ENCODE data around the gene ZNF407. TPM values are rescaled to one million over a fixed set of nuclear protein-coding genes. Genes with fewer than 3 reads are reported as not detected.

ZNF407 gene
- polyA plus RNA-seq, 3 donors from 2014 or later: 1.5 to 4.7 (median 1.5) TPM

DNA sequence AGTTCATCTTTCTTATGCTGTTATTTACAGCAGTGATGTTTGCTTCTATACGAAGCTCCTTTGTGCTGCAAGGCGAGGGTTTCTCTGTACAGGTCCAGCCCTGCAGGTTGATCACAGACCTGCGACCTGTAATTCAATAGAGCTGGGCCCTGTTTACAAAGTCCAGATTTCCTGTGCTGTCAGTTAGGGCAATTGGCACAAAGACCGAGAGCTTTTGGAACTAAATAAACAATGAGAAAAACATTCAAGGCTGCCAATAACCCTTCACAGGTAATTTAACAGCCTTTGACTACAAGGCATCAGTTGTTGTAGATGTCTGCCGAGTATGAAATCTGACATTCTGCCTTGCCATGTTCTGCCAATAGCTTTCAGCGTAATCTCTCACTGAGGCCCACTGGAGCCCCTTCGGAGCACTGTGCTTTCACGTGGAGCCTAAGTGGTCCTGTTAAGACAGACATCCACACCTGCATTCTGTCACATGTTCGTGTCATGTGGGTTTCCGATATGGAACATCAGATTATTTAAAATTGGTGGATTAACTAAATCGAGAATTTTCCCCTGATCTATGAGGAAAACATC lies 378.8 kb downstream of the ZNF407 start:
- no peak overlapping the region for H3K27ac Mint-ChIP-seq
- no peak for DNase-seq
- H3K27me3 Mint-ChIP-seq (ENCODE audit: low read depth in 3 of 3): peaks cover 0 to 4% (median 0%) of the 10 kb centered on the region in 3 donors
- no peak overlapping the region for H3K4me3 Mint-ChIP-seq
- peaks cover 0 to 2% (median 0%) of the 10 kb centered on the region in 6 donors for H3K9me3 Mint-ChIP-seq
- H3K4me1 Mint-ChIP-seq: peaks cover 5 to 10% of the 10 kb centered on the region in 2 donors
- H3K36me3 Mint-ChIP-seq: peaks cover 0 to 11% (median 10%) of the 10 kb centered on the region in 3 donors

DNA sequence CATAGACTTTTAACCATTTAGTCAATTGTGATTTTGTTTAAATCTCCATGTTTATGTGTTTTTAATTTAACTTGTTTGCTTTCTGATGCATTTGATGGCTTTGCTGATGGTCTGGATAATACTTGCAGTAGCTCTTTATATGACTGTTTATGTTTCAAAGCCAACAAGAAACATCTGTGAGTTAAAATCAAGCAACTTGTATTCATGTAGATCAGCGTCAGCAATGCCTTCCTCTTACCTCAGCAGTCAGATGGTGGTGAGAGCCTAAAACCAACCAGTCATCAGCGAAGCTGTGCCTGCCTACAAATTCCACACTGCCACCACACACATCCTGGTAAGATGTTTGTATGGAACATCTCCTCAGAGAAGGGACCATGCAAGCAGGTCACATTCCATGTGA lies 379.4 kb downstream of the ZNF407 start:
- H3K27me3 Mint-ChIP-seq (ENCODE audit: low read depth in 3 of 3): peaks cover 0 to 4% (median 0%) of the 10 kb centered on the region in 3 donors
- H3K4me3 Mint-ChIP-seq: no peak overlapping the region
- DNase-seq: no peak
- no peak overlapping the region for H3K27ac Mint-ChIP-seq
- peaks cover 5 to 10% of the 10 kb centered on the region in 2 donors for H3K4me1 Mint-ChIP-seq
- peaks cover 0 to 12% (median 10%) of the 10 kb centered on the region in 3 donors for H3K36me3 Mint-ChIP-seq
- H3K9me3 Mint-ChIP-seq: peaks cover 0 to 2% (median 0%) of the 10 kb centered on the region in 6 donors

DNA sequence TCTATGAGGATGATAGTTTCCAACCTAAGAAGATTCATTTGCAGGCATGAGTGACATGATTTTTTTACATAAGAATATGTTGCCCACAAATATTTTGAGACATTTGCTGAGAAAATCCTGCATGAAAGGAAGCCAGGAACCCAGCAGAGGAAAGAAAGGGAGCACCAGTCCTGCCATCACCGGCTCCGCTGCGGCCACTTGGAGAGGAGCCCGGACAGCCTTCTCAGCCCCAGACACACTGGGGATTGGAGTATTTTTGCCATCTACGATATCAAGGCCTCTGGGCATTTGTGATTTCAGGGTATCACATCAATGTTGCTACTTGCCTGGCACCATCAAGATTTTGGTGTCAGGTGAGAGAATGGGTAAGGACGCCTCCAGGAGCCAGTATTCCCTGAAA lies 383.0 kb downstream of the ZNF407 start:
- Mint-ChIP-seq H3K4me3 (no peak overlapping the region), H3K27ac (no peak overlapping the region), H3K27me3 (ENCODE audit: low read depth in 3 of 3) (peaks cover 0 to 3% (median 0%) of the 10 kb centered on the region in 3 donors), H3K4me1 (peaks cover 0 to 6% of the 10 kb centered on the region in 2 donors), H3K9me3 (no peaks in the 10 kb centered on the region), H3K36me3 (peaks cover 0 to 12% (median 10%) of the 10 kb centered on the region in 3 donors)
- DNase-seq: no peak

GRCh38 chr18:74981476-74981875 lies 383.8 kb downstream of the ZNF407 start:
- Mint-ChIP-seq H3K4me1 (peaks cover 0 to 9% of the 10 kb centered on the region in 2 donors), H3K9me3 (no peaks in the 10 kb centered on the region), H3K4me3 (no peak overlapping the region), H3K36me3 (peaks cover 0 to 12% (median 10%) of the 10 kb centered on the region in 3 donors), H3K27ac (peak overlapping the region in 2 of 6 donors; percentile 32 to 81), H3K27me3 (ENCODE audit: low read depth in 3 of 3) (peaks cover 0 to 3% (median 0%) of the 10 kb centered on the region in 3 donors)
- DNase-seq: no peak

GRCh38 chr18:74982946-74983635 lies 385.4 kb downstream of the ZNF407 start:
- Mint-ChIP-seq H3K4me1 (peaks cover 0 to 9% of the 10 kb centered on the region in 2 donors), H3K27me3 (ENCODE audit: low read depth in 3 of 3) (peaks cover 0 to 3% (median 0%) of the 10 kb centered on the region in 3 donors), H3K9me3 (no peaks in the 10 kb centered on the region), H3K36me3 (peaks cover 3 to 12% (median 8%) of the 10 kb centered on the region in 3 donors), H3K4me3 (no peak overlapping the region), H3K27ac (no peak overlapping the region)
- no peak for DNase-seq

GRCh38 chr18:74989134-74989533 lies 391.5 kb downstream of the ZNF407 start:
- no peak for DNase-seq
- H3K27ac Mint-ChIP-seq: peak overlapping the region in 2 of 6 donors; percentile 47 to 66
- no peaks in the 10 kb centered on the region for H3K27me3 Mint-ChIP-seq (ENCODE audit: low read depth in 3 of 3)

GRCh38 chr18:74990563-74991081 lies 393.0 kb downstream of the ZNF407 start:
- no peaks in the 10 kb centered on the region for H3K9me3 Mint-ChIP-seq
- peaks cover 53 to 64% of the 10 kb centered on the region in 2 donors for H3K4me1 Mint-ChIP-seq
- H3K4me3 Mint-ChIP-seq: peak overlapping the region in 2 of 5 donors; percentile 33 to 67
- peak overlapping the region in 5 of 6 donors; percentile 19 to 81 (median 44) for H3K27ac Mint-ChIP-seq
- peaks cover 0 to 3% (median 3%) of the 10 kb centered on the region in 3 donors for H3K36me3 Mint-ChIP-seq
- peaks cover 0 to 8% (median 0%) of the 10 kb centered on the region in 3 donors for H3K27me3 Mint-ChIP-seq (ENCODE audit: low read depth in 3 of 3)
- DNase-seq: no peak

More at GRCh38 chr18:74989134-74989533, 391.5 kb downstream of the ZNF407 start:
- Mint-ChIP-seq H3K4me1 (peaks cover 38 to 49% of the 10 kb centered on the region in 2 donors), H3K9me3 (no peaks in the 10 kb centered on the region), H3K4me3 (peak overlapping the region in 1 of 5 donors; percentile 14), H3K36me3 (peaks cover 0 to 3% (median 3%) of the 10 kb centered on the region in 3 donors)

DNA sequence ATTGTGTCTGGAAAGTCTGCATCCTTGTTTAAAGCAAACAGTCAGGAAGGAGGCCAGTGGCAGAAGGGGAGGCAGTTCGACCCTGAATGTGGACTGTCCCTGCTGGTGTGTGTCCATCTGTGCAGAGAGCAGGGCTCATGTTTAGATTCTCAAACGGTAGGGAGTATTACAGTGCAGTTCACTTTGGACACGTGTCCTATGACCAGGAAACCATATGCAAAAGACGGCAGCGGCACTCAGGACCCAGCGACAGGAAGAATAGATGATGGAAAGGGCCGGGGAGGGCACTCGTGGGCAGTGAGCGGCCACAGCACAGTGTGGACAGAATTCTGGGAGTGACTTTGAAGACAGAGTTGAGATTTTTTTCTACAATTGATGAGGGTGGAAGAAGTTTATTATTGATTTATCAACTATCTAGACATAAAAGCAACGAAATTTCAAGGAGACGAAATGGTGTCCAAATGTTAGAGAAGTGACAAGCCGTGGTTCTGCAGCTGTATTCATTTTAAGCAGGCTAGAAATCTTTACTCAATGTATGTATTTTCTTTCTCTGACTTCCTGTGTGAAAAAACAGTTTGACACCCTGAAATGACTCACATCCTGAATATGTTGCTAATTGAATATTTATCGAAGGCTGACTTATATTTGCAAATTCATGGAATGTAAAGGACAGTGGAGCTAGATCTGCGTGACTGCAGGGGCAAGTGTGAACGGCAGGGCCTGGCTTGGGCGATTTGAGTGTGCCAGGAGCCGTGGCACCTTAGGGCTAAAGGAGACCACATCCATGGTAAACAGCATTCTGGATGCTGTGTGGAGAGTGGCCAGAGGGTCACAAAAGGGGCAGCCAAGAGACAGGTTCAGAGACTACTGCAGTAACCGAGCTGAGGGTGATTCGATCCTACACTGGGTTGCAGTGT lies 397.1 kb downstream of the ZNF407 start:
- Mint-ChIP-seq H3K36me3 (peaks cover 0 to 7% (median 4%) of the 10 kb centered on the region in 3 donors), H3K27me3 (ENCODE audit: low read depth in 3 of 3) (peaks cover 2 to 9% (median 2%) of the 10 kb centered on the region in 3 donors), H3K27ac (peak overlapping the region; percentile 91 to 97 (median 92)), H3K4me1 (peaks cover 67 to 84% of the 10 kb centered on the region in 2 donors), H3K4me3 (peak overlapping the region; percentile 76 to 88 (median 85)), H3K9me3 (no peaks in the 10 kb centered on the region)
- DNase-seq: peak; percentile 62 to 71 (median 69)

DNA sequence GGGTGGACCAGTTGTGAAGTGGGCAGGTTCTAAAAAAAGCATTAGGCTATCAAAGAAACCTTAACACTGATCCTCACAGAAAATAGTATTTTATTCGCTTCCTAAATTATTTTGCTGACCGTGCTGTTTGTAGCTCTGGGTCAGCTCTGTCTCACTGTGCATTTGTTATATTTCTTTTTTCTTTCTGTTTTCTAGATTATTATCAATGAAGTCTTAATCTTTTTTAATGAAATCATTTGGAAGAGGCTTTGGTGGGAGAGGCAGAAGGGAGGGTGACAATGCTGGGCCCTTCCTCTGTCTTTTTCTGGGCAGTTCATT lies 397.7 kb downstream of the ZNF407 start:
- Mint-ChIP-seq H3K27ac (peak overlapping the region; percentile 91 to 97 (median 92)), H3K4me3 (peak overlapping the region; percentile 76 to 88 (median 85)), H3K36me3 (peaks cover 0 to 7% (median 4%) of the 10 kb centered on the region in 3 donors), H3K9me3 (no peaks in the 10 kb centered on the region), H3K4me1 (peaks cover 63 to 78% of the 10 kb centered on the region in 2 donors), H3K27me3 (ENCODE audit: low read depth in 3 of 3) (peaks cover 2 to 9% (median 2%) of the 10 kb centered on the region in 3 donors)
- no peak for DNase-seq

GRCh38 chr18:74996055-74996454 lies 398.4 kb downstream of the ZNF407 start:
- Mint-ChIP-seq H3K27ac (peak overlapping the region; percentile 86 to 97 (median 92)), H3K36me3 (peaks cover 0 to 7% (median 4%) of the 10 kb centered on the region in 3 donors), H3K9me3 (no peaks in the 10 kb centered on the region), H3K4me1 (peaks cover 56 to 71% of the 10 kb centered on the region in 2 donors), H3K4me3 (peak overlapping the region; percentile 76 to 88 (median 85)), H3K27me3 (ENCODE audit: low read depth in 3 of 3) (peaks cover 2 to 9% (median 2%) of the 10 kb centered on the region in 3 donors)
- DNase-seq: peak; percentile 61 to 71 (median 65)

DNA sequence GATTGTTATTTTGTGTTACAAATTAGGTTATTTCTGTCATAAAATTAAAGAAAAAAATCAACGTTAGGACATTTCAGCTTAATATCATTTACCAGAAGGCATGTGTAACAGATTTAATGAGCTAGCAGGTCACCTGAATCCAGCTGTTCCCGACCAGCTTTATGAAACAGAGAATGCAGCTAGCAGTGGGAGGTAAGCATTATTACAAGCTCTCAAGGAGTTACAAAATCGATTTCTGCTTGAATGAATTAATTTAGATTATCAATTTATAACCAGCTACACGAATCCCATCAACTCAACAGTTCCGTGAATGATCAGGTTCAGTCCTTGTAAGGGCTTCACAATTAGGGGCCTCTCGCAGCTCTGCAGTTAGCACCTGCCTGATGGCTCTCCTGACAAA lies 399.3 kb downstream of the ZNF407 start:
- no peak overlapping the region for H3K27ac Mint-ChIP-seq
- peaks cover 49 to 62% of the 10 kb centered on the region in 2 donors for H3K4me1 Mint-ChIP-seq
- H3K4me3 Mint-ChIP-seq: peak overlapping the region in 1 of 5 donors; percentile 11

GRCh38 chr18:75000920-75001319 lies 403.2 kb downstream of the ZNF407 start:
- Mint-ChIP-seq H3K36me3 (peaks cover 0 to 14% (median 7%) of the 10 kb centered on the region in 3 donors), H3K27me3 (ENCODE audit: low read depth in 3 of 3) (peaks cover 0 to 2% (median 2%) of the 10 kb centered on the region in 3 donors), H3K27ac (no peak overlapping the region), H3K9me3 (no peaks in the 10 kb centered on the region), H3K4me3 (no peak overlapping the region), H3K4me1 (peaks cover 16 to 31% of the 10 kb centered on the region in 2 donors)
- DNase-seq: no peak

More for the DNA sequence above, 399.3 kb downstream of the ZNF407 start:
- Mint-ChIP-seq H3K27me3 (ENCODE audit: low read depth in 3 of 3) (peaks cover 2 to 9% (median 2%) of the 10 kb centered on the region in 3 donors), H3K9me3 (no peaks in the 10 kb centered on the region), H3K36me3 (peaks cover 0 to 7% (median 4%) of the 10 kb centered on the region in 3 donors)
- no peak for DNase-seq

- Mint-ChIP-seq H3K36me3 (peaks cover 0 to 11% (median 11%) of the 10 kb centered on the region in 3 donors), H3K4me3 (no peak overlapping the region), H3K9me3 (no peaks in the 10 kb centered on the region), H3K27ac (no peak overlapping the region), H3K4me1 (peaks cover 2 to 10% of the 10 kb centered on the region in 2 donors), H3K27me3 (ENCODE audit: low read depth in 3 of 3) (peaks cover 2 to 4% (median 3%) of the 10 kb centered on the region in 3 donors)
- DNase-seq: no peak
Observed at GRCh38 chr18:75003039-75003438, 405.4 kb downstream of the ZNF407 start.
